Measurements from ENCODE around the gene PRKD2. TPM values are rescaled to one million over a fixed set of nuclear protein-coding genes. Genes with fewer than 3 reads are reported as not detected.

The PRKD2 gene
- total and polyA plus RNA-seq, 2 of the 8 experiments (the other 6 are each of a cell fraction or from before 2014, with no cell fraction given): 24.4 to 63.8 TPM

DNA sequence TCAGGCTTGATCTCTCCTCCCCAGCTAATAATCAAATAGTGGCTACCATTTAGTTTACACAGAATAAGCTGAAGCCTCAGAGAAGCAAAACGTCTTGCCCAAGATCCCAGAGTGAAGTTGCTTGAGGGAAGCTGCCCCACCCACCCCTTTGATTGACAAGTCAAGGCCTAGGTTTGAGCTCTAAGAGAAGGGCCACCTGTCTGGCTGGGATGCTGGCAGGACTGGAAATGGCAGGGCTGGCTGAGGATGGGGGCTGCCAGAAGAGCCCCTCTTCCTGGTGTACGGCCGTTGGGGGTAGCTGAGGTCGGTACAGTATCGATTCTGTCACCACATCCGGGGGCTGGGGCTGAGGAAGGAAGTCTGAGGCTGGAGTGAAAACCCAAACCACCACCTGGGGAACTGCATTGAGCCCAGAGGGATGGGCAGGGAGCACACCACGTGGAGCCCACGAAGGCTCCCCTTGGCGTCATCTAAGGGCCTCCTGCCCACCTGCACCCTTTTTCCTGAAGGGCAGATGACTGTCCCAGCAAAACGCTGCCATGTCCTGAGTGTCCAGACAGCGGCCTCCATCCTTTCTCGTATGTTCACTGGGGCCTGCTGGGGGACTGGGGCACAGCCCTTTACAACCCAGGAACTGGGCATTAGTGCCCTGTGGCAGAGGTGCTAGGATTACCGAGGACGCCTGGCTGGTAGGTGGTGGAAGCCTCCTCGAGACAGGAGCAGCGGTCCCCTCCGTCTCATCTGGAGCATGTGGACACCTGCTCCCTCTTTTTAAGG is 1.4 kb upstream of the PRKD2 start (continued):
- TF ChIP-seq HDAC2 (IDR thresholded peaks at IDR 0.05; ENCODE audit: borderline replicate concordance in 1 of 2, low read depth in 2 of 2, low read length in 2 of 2) (no peak), SIRT6 (IDR thresholded peaks at IDR 0.05; ENCODE audit: low read length) (no peak), SUZ12 (IDR thresholded peaks at IDR 0.05; ENCODE audit: low read length) (no peak), KDM1A (IDR thresholded peaks at IDR 0.05; ENCODE audit: borderline replicate concordance, low read length) (no peak), EP300 (IDR thresholded peaks at IDR 0.05; ENCODE audit: borderline replicate concordance in 1 of 2, low read depth in 2 of 2, low read length in 2 of 2) (no peak), ASH2L (IDR thresholded peaks at IDR 0.05; ENCODE audit: low read length) (no peak)

Measured in H1 (cell line).